Liver (tissue), 9 donors: ENCODE measurements around the gene SP7. TPM values are rescaled to one million over a fixed set of nuclear protein-coding genes. Genes with fewer than 3 reads are reported as not detected.

Experiments used
- DNase-seq: peaks from one replicate; pipeline ENCODE4 v3.0.0-alpha.2; 2017; ENCODE audit warnings: low spot score
- H3K27ac ChIP-seq, 2 donors: one replicate each; pipeline ENCODE4 v1.7.0; 2013; ENCODE audit warnings: inconsistent platforms in 2 of 2, low read length in 2 of 2, control low read depth in 1 of 2, low read depth in 1 of 2, mild to moderate bottlenecking in 1 of 2
- H3K27me3 ChIP-seq, 4 donors: one replicate each; pipeline versions ENCODE4 v1.6.1 to v1.7.0; 2013; ENCODE audit warnings: low read length in 3 of 4, inconsistent platforms in 1 of 4, mild to moderate bottlenecking in 1 of 4, moderate library complexity in 1 of 4; ENCODE audit not compliant: control insufficient read depth in 4 of 4, insufficient read depth in 4 of 4
- H3K36me3 ChIP-seq, 4 donors: one replicate each; pipeline versions ENCODE4 v1.6.1 to v1.7.0; 2013; ENCODE audit warnings: low read length in 3 of 4, mild to moderate bottlenecking in 3 of 4, low read depth in 1 of 4, moderate library complexity in 1 of 4; ENCODE audit not compliant: control insufficient read depth in 4 of 4, insufficient read depth in 3 of 4
- H3K4me1 ChIP-seq, 4 donors: one replicate each; pipeline versions ENCODE4 v1.6.1 to v1.7.0; 2013; ENCODE audit warnings: low read length in 3 of 4, mild to moderate bottlenecking in 3 of 4, moderate library complexity in 1 of 4; ENCODE audit not compliant: control insufficient read depth in 4 of 4, insufficient read depth in 4 of 4
- H3K4me3 ChIP-seq, 3 donors: one replicate each; pipeline versions ENCODE4 v1.6.1 to v1.7.0; 2013; ENCODE audit warnings: low read length in 3 of 3, control low read depth in 1 of 3, low read depth in 1 of 3, mild to moderate bottlenecking in 1 of 3
- H3K9ac ChIP-seq, 2 donors: one replicate each; pipeline ENCODE4 v1.7.0; 2013; ENCODE audit warnings: low read length in 2 of 2, mild to moderate bottlenecking in 2 of 2, moderate library complexity in 2 of 2, control low read depth in 1 of 2, low read depth in 1 of 2
- H3K9me3 ChIP-seq, 4 donors: one replicate each; pipeline versions ENCODE4 v1.6.1 to v1.7.0; 2013; ENCODE audit warnings: low read length in 3 of 4; ENCODE audit not compliant: control insufficient read depth in 4 of 4
- EGR1 ChIP-seq, 2 donors: IDR thresholded peaks; 2 replicates each; pipeline ENCODE4 v1.6.1; 2016 to 2018; ENCODE audit warnings: antibody characterized with exemption in 2 of 2, low read depth in 2 of 2
- FOXA1 ChIP-seq: IDR thresholded peaks from 2 replicates; pipeline ENCODE4 v1.6.1; 2016; ENCODE audit warnings: antibody characterized with exemption
- FOXA2 ChIP-seq: IDR thresholded peaks from 2 replicates; pipeline ENCODE4 v1.6.1; 2016; ENCODE audit warnings: antibody characterized with exemption
- GABPA ChIP-seq, 2 donors: IDR thresholded peaks in 1 of 2; conservative IDR thresholded peaks in 1 of 2; 2 replicates each; pipeline ENCODE4 v1.6.1; 2016; ENCODE audit warnings: antibody characterized with exemption in 2 of 2, mild to moderate bottlenecking in 1 of 2, moderate library complexity in 1 of 2
- HNF4A ChIP-seq, 2 donors: conservative IDR thresholded peaks; 2 replicates each; pipeline ENCODE4 v1.6.1; 2016; ENCODE audit warnings: antibody characterized with exemption in 2 of 2, mild to moderate bottlenecking in 2 of 2
- HNF4G ChIP-seq: IDR thresholded peaks from 2 replicates; pipeline ENCODE4 v1.6.1; 2016; ENCODE audit warnings: antibody characterized with exemption
- JUND ChIP-seq, 2 donors: IDR thresholded peaks; 2 replicates each; pipeline ENCODE4 v1.6.1; 2016; ENCODE audit warnings: antibody characterized with exemption in 2 of 2
- MAX ChIP-seq: IDR thresholded peaks from 2 replicates; pipeline ENCODE4 v1.6.1; 2016; ENCODE audit warnings: antibody characterized with exemption
- NR2F2 ChIP-seq: IDR thresholded peaks from 2 replicates; pipeline ENCODE4 v1.6.1; 2016; ENCODE audit warnings: antibody characterized with exemption
- RAD21 ChIP-seq, 2 donors: IDR thresholded peaks; 2 replicates each; pipeline ENCODE4 v1.6.1; 2016; ENCODE audit warnings: antibody characterized with exemption in 2 of 2, mild to moderate bottlenecking in 2 of 2
- RXRA ChIP-seq, 2 donors: IDR thresholded peaks; 2 replicates each; pipeline ENCODE4 v1.6.1; 2017 to 2018; ENCODE audit warnings: antibody characterized with exemption in 2 of 2, mild to moderate bottlenecking in 1 of 2
- SP1 ChIP-seq: IDR thresholded peaks from 2 replicates; pipeline ENCODE4 v1.6.1; 2018; ENCODE audit warnings: antibody characterized with exemption, mild to moderate bottlenecking
- TAF1 ChIP-seq: conservative IDR thresholded peaks from 2 replicates; pipeline ENCODE4 v1.6.1; 2016; ENCODE audit warnings: antibody characterized with exemption, mild to moderate bottlenecking
- YY1 ChIP-seq: IDR thresholded peaks from 2 replicates; pipeline ENCODE4 v1.6.1; 2016; ENCODE audit warnings: antibody characterized with exemption, mild to moderate bottlenecking
- WGBS: extraction: QIAGEN DNeasy Blood & Tissue Kit; methylation state at CpG from one replicate; pipeline ENCODE4 v1.1.7; 2013; 5-methylcytosine and 5-hydroxymethylcytosine counted together
- polyA plus RNA-seq, 2 donors: library from polyadenylated mRNA; stranded (reverse) in 1 of 2; unstranded in 1 of 2; fragments of 200-250 nt in 1 of 2; fragments of >200 nt in 1 of 2; fragmentation: Nextera tagmentation in 1 of 2; extraction: Ambion mirVana in 1 of 2; gene quantifications; one replicate each; pipeline versions ENCODE4 v1.2.1 to v1.2.3, GENCODE V29; 2013 to 2015
- total RNA-seq, 2 donors: library from RNA; depleted of rRNA; stranded (reverse); fragments of >200 nt; gene quantifications; one replicate each; pipeline ENCODE4 v1.2.3, GENCODE V29; 2014
- TF ChIP-seq, protein P1 (sequence below): IDR thresholded peaks from 2 replicates; pipeline ENCODE4 v1.6.1; 2016; ENCODE audit warnings: antibody characterized with exemption
- TF ChIP-seq, protein P2 (sequence below): IDR thresholded peaks from 2 replicates; pipeline ENCODE4 v1.6.1; 2016; ENCODE audit warnings: antibody characterized with exemption, mild to moderate bottlenecking
- TF ChIP-seq, protein P3 (sequence below): IDR thresholded peaks from 2 replicates; pipeline ENCODE4 v1.6.1; 2016; ENCODE audit warnings: antibody characterized with exemption
- TF ChIP-seq, protein P4 (sequence below): fragments of 150-350 bp; IDR thresholded peaks from 2 replicates; pipeline ENCODE4 v1.5.1; 2017; ENCODE audit warnings: improper control_type of control experiment, low read depth, low read length; ENCODE audit not compliant: missing input control
- donor health status: healthy.
- donor health status: healthy.
- donor health status: healthy.
- donor health status: healthy.
- donor health status: healthy.

SP7 gene
- total and polyA plus RNA-seq, 4 donors: not detected

GRCh38 chr12:53380104-53380793, 44.1 kb upstream of the SP7 start, which contains the start of gene SP1:
TSS of gene SP1 (plus strand) at chr12:53380176. CDS start at chr12:53380292, 116 bp downstream.
- Histone ChIP-seq H3K4me1 (peaks cover 10 to 38% (median 32%) of the 10 kb centered on the region in 4 donors), H3K27ac (peak within 1 kb of the TSS; percentile 97), H3K36me3 (peaks cover 2 to 20% (median 14%) of the 10 kb centered on the region in 4 donors), H3K4me3 (peak within 1 kb of the TSS; percentile 60 to 77 (median 69)), H3K27me3 (no peaks in the 10 kb centered on the region), H3K9ac (peak within 1 kb of the TSS; percentile 62 to 90), H3K9me3 (no peaks in the 10 kb centered on the region)
- peak; percentile 91 for DNase-seq
- peak in 1 of 2 donors; percentile 44 for TF ChIP-seq EGR1 (IDR thresholded peaks at IDR 0.05; ENCODE audit: low read depth in 2 of 2)
- TF ChIP-seq, protein P1, sequence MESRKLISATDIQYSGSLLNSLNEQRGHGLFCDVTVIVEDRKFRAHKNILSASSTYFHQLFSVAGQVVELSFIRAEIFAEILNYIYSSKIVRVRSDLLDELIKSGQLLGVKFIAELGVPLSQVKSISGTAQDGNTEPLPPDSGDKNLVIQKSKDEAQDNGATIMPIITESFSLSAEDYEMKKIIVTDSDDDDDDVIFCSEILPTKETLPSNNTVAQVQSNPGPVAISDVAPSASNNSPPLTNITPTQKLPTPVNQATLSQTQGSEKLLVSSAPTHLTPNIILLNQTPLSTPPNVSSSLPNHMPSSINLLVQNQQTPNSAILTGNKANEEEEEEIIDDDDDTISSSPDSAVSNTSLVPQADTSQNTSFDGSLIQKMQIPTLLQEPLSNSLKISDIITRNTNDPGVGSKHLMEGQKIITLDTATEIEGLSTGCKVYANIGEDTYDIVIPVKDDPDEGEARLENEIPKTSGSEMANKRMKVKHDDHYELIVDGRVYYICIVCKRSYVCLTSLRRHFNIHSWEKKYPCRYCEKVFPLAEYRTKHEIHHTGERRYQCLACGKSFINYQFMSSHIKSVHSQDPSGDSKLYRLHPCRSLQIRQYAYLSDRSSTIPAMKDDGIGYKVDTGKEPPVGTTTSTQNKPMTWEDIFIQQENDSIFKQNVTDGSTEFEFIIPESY: no peak
- TF ChIP-seq MAX: peak; percentile 2
- under 1% methylated on average over 70 of the region's 71 CpGs for WGBS

- peak overlapping the region; percentile 97 for H3K27ac ChIP-seq
- H3K9me3 ChIP-seq: no peaks in the 10 kb centered on the region
- TF ChIP-seq SP1 (peak; percentile 100), RAD21 (IDR thresholded peaks at IDR 0.05) (peak in 1 of 2 donors; percentile 28), HNF4A (conservative IDR thresholded peaks at IDR 0.05) (peak in 1 of 2 donors; percentile 4), HNF4G (peak; percentile 16), FOXA1 (no peak), MAX (peak; percentile 61), NR2F2 (peak; percentile 75), TAF1 (no peak), FOXA2 (peak; percentile 16), JUND (IDR thresholded peaks at IDR 0.05) (peak; percentile 36 to 80), RXRA (IDR thresholded peaks at IDR 0.05) (peak in 1 of 2 donors; percentile 55), YY1 (peak; percentile 99), GABPA (IDR thresholded peaks at IDR 0.05 in 1 of 2, conservative IDR thresholded peaks at IDR 0.05 in 1 of 2) (peak; percentile 73 to 90), EGR1 (IDR thresholded peaks at IDR 0.05; ENCODE audit: low read depth in 2 of 2) (no peak)
- TF ChIP-seq, protein P2, sequence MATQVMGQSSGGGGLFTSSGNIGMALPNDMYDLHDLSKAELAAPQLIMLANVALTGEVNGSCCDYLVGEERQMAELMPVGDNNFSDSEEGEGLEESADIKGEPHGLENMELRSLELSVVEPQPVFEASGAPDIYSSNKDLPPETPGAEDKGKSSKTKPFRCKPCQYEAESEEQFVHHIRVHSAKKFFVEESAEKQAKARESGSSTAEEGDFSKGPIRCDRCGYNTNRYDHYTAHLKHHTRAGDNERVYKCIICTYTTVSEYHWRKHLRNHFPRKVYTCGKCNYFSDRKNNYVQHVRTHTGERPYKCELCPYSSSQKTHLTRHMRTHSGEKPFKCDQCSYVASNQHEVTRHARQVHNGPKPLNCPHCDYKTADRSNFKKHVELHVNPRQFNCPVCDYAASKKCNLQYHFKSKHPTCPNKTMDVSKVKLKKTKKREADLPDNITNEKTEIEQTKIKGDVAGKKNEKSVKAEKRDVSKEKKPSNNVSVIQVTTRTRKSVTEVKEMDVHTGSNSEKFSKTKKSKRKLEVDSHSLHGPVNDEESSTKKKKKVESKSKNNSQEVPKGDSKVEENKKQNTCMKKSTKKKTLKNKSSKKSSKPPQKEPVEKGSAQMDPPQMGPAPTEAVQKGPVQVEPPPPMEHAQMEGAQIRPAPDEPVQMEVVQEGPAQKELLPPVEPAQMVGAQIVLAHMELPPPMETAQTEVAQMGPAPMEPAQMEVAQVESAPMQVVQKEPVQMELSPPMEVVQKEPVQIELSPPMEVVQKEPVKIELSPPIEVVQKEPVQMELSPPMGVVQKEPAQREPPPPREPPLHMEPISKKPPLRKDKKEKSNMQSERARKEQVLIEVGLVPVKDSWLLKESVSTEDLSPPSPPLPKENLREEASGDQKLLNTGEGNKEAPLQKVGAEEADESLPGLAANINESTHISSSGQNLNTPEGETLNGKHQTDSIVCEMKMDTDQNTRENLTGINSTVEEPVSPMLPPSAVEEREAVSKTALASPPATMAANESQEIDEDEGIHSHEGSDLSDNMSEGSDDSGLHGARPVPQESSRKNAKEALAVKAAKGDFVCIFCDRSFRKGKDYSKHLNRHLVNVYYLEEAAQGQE: peak; percentile 91
- TF ChIP-seq, protein P1: peak; percentile 75
- TF ChIP-seq, protein P3, sequence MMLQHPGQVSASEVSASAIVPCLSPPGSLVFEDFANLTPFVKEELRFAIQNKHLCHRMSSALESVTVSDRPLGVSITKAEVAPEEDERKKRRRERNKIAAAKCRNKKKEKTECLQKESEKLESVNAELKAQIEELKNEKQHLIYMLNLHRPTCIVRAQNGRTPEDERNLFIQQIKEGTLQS: no peak
- TF ChIP-seq, protein P4, sequence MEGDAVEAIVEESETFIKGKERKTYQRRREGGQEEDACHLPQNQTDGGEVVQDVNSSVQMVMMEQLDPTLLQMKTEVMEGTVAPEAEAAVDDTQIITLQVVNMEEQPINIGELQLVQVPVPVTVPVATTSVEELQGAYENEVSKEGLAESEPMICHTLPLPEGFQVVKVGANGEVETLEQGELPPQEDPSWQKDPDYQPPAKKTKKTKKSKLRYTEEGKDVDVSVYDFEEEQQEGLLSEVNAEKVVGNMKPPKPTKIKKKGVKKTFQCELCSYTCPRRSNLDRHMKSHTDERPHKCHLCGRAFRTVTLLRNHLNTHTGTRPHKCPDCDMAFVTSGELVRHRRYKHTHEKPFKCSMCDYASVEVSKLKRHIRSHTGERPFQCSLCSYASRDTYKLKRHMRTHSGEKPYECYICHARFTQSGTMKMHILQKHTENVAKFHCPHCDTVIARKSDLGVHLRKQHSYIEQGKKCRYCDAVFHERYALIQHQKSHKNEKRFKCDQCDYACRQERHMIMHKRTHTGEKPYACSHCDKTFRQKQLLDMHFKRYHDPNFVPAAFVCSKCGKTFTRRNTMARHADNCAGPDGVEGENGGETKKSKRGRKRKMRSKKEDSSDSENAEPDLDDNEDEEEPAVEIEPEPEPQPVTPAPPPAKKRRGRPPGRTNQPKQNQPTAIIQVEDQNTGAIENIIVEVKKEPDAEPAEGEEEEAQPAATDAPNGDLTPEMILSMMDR: no peak
- H3K4me1 ChIP-seq: peaks cover 10 to 36% (median 32%) of the 10 kb centered on the region in 4 donors
- H3K4me3 ChIP-seq: peak overlapping the region; percentile 57 to 77 (median 69)
- H3K36me3 ChIP-seq: peaks cover 2 to 20% (median 14%) of the 10 kb centered on the region in 4 donors
- DNase-seq: peak; percentile 99
- peak overlapping the region; percentile 62 to 90 for H3K9ac ChIP-seq
- 0% methylated on average over 29 of the region's 29 CpGs for WGBS
- H3K27me3 ChIP-seq: no peaks in the 10 kb centered on the region
Observed at GRCh38 chr12:53379389-53380103, 43.4 kb upstream of the SP7 start.
